ENCODE data around the gene CCNK. TPM values are rescaled to one million over a fixed set of nuclear protein-coding genes. Genes with fewer than 3 reads are reported as not detected.

CCNK gene
- total and polyA plus RNA-seq, 2 of the 13 experiments (the other 11 are each of a cell fraction or from before 2014, with no cell fraction given) = 4.9 to 9.7 TPM

DNA sequence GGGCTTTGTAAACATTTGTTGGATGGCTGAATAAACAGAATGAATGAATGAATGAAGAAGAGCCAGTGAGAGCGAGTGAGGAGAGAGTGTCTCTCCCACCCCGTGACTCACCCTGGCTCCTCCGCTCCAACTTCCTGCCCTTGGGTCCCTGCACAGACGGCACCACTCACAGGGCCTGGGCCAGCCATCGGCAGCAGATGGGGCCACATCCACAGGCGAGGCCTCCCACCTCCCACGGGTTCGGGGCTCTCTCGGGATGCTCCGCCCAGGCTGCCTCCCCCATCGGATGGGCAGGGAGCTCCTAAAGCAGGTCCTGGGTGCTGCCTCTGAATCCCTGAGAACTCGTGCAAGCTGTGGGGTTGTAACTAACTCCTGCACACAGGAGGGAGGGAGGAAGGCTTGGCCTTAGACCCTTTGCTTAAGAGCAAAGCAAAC is 41.3 kb downstream of the CCNK start (continued):
- TF ChIP-seq, protein P1, sequence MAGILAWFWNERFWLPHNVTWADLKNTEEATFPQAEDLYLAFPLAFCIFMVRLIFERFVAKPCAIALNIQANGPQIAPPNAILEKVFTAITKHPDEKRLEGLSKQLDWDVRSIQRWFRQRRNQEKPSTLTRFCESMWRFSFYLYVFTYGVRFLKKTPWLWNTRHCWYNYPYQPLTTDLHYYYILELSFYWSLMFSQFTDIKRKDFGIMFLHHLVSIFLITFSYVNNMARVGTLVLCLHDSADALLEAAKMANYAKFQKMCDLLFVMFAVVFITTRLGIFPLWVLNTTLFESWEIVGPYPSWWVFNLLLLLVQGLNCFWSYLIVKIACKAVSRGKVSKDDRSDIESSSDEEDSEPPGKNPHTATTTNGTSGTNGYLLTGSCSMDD (CRISPR knock-in tag; IDR thresholded peaks at IDR 0.05) = no peak

DNA sequence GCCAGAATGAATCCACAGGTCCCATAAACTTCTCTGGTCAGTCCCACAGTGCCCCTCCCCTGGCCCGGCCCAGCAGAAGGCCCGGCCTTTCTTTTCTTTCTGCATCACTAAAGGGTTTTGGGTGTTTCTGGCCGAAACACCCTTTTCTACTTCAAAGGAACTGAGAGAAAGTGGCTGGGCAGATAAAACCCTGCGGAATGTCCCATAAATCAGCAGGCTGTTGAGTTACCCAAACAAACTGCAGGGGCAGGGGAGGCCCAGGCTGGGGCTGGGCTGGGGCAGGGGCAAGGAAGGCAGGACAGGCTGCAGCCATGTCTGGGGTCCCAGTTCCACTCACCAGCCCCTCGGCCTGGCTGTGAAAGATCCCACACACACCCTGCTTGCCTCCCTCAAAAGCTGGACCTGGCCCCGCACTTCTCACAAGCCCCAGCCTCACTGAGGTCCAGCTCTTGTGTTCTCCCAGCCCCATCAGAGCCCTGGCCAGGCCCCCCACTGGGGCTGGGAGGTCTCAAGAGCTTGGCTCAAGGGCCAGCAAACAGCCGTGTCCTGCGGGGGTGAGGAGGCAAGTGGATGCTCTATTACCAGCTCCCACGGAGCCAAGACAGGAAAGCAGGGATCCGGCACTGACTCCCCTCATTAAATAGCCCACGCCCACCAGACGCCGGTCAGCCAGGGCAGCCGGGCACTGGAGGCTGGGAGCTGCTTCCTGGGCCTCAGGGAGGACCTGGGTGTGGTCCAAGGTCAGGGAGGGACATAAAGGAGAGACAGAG is 41.9 kb downstream of the CCNK start:
- no peaks in the 10 kb centered on the region for H3K27me3 ChIP-seq (ENCODE audit: control insufficient read depth in 1 of 2, insufficient read depth in 2 of 2, low read length in 2 of 2)
- TF ChIP-seq ZSCAN22 (CRISPR knock-in tag; IDR thresholded peaks at IDR 0.05) = no peak
- no peak for TF ChIP-seq SP5 (CRISPR knock-in tag; IDR thresholded peaks at IDR 0.05; ENCODE audit: borderline replicate concordance, low read depth)
- peak; percentile 15; the same call in 1 of the 2 replicates for TF ChIP-seq TCF7 (IDR thresholded peaks at IDR 0.05; ENCODE audit: low read depth)
- TF ChIP-seq ZNF256 (CRISPR knock-in tag; conservative IDR thresholded peaks at IDR 0.05) = no peak
- no peak for TF ChIP-seq HES4 (CRISPR knock-in tag; IDR thresholded peaks at IDR 0.05; ENCODE audit: borderline replicate concordance)
- H2AFZ ChIP-seq (ENCODE audit: low read length) = no peak overlapping the region
- no peak for FAIRE-seq
- no peak overlapping the region for H3K4me2 ChIP-seq (ENCODE audit: low read depth, low read length)
- no peak overlapping the region for H3K27ac ChIP-seq (ENCODE audit: extremely low read length, insufficient read depth, low read length)
- no peak overlapping the region for H3K4me3 ChIP-seq (replicated peaks in 1 of 3; ENCODE audit: insufficient read depth in 1 of 3, low read depth in 2 of 3, low read length in 3 of 3)
- peaks cover 21% of the 10 kb centered on the region for H3K4me1 ChIP-seq (ENCODE audit: insufficient read depth, low read length)
- no peaks in the 10 kb centered on the region for H3K9me3 ChIP-seq (ENCODE audit: low read length)
- WGBS (ENCODE audit: low lambda C conversion rate) = 73% methylated on average over 7 of the region's 14 CpGs
- CTCF ChIA-PET (ENCODE audit: low intra/inter-chr PET ratio, low total read pairs) = no interaction called here
- in situ Hi-C loops (cut with HindIII; ENCODE audit: extremely low pct_ligation_motif_present, low pct_unique_long_range_greater_than_20kb) (loop anchor here (5.0 to 10.0 kb wide), 2 partner anchors 109 to 362 kb away; no protein-coding TSS in a partner anchor), intact Hi-C loops (cut with micrococcal nuclease; ENCODE audit: unreplicated experiment) (no loop called here)
- no peak overlapping the region for H3K9ac ChIP-seq (ENCODE audit: insufficient read depth, low read depth, low read length)
- ATAC-seq = no peak
- no peak for DNase-seq (ENCODE audit: low spot score)
- BruUV-seq (replicated peaks) = no TSS peak
- POLR2A ChIA-PET = interaction anchor here (1.3 kb wide), 1 partner anchor 32 kb away, joined by 3 read pairs; no protein-coding TSS in a partner anchor
- peaks cover 6% of the 10 kb centered on the region for H3K79me2 ChIP-seq (ENCODE audit: insufficient read depth, low read length)
- H4K20me1 ChIP-seq (ENCODE audit: insufficient read depth, low read length) = peaks cover 15% of the 10 kb centered on the region; the same call in 1 of the 2 replicates
- peaks cover 8 to 21% of the 10 kb centered on the region in 2 experiments; a peak in 4 of 5 replicates for H3K36me3 ChIP-seq (replicated peaks in 1 of 2; ENCODE audit: control insufficient read depth in 1 of 2, insufficient read depth in 2 of 2, low read length in 2 of 2)

Data from HepG2 (cell line).